Heart left ventricle (tissue), 13 donors: ENCODE data around the gene CYSTM1.
A peak's percentile ranks its signal among the peaks of the same experiment; 100 is the strongest.

ENCODE experiments used
- CTCF ChIP-seq, 12 donors: fragments of 200-600 bp; sonication (generic) in 4 of 12; IDR thresholded peaks; one replicate each; pipeline versions ENCODE4 v1.5.0 to v1.8.0; 2018 to 2022; ENCODE audit warnings: antibody characterized with exemption in 12 of 12, mild to moderate bottlenecking in 5 of 12
- POLR2A ChIP-seq, 2 donors: fragments of 450-650 bp; IDR thresholded peaks; one replicate each; pipeline ENCODE4 v1.6.1; 2017; ENCODE audit warnings: antibody characterized with exemption in 2 of 2, mild to moderate bottlenecking in 2 of 2, moderate library complexity in 2 of 2
- donor health status: ischemic (EF 13 %, LVEDD 7.1; RV severe dilation, severe dysfunction).
- donor health status: DM: no; HTN: yes; CAD: no.
- donor health status: DM: no; HTN: no; CAD: no.
- donor health status: ischemic (EF 25% LVEDD 6.9; RV normal size, moderate dysfunction).
- donor health status: ischemic (EF 25% LVEDD 5.7; RV mildly dilated, moderate dysfunction).
- donor health status: ischemic (EF 35%, LVEDD 5.7; RV mildly dilated, moderate dysfunction).
- donor health status: nonischemic (EF 11% LVEDD 7.7; RV severe dilation, severe dysfunction).
- donor health status: DM: yes; HTN: yes; CAD: no.
- donor health status: PGD.
- donor health status: ischemic (EF 29% LVEDD 5.4; RV normal size, mild dysfunction).
- donor health status: nonischemic (EF 23%, LVEDD 6.1; RV moderate dilation, normal function).

- TF ChIP-seq CTCF (IDR thresholded peaks at IDR 0.05) (peak in 1 of 12 donors; percentile 15), POLR2A (IDR thresholded peaks at IDR 0.05) (peak in 1 of 2 donors; percentile 91)
These were observed at the start of gene CYSTM1 for GRCh38 chr5:140174465-140175366.
